Measurements from ENCODE around the gene TMCO4.

Gene TMCO4

GRCh38 chr1:19688041-19688842, 111.5 kb downstream of the TMCO4 start:
- DNase-seq (ENCODE audit: low read depth, low spot score): no peak

GRCh38 chr1:19687414-19687813, 112.3 kb downstream of the TMCO4 start:
- no peak for DNase-seq (ENCODE audit: low read depth, low spot score)

- DNase-seq (ENCODE audit: low read depth, low spot score): no peak
Measured at GRCh38 chr1:19685994-19686393, 113.7 kb downstream of the TMCO4 start.

GRCh38 chr1:19684677-19685076, 115.0 kb downstream of the TMCO4 start:
- DNase-seq (ENCODE audit: low read depth, low spot score): no peak

GRCh38 chr1:19683351-19683750, 116.4 kb downstream of the TMCO4 start:
- no peak for DNase-seq (ENCODE audit: low read depth, low spot score)

GRCh38 chr1:19682901-19683300, 116.8 kb downstream of the TMCO4 start:
- no peak for DNase-seq (ENCODE audit: low read depth, low spot score)

GRCh38 chr1:19682257-19682656, 117.5 kb downstream of the TMCO4 start:
- DNase-seq (ENCODE audit: low read depth, low spot score): no peak

- DNase-seq (ENCODE audit: low read depth, low spot score): no peak
Measured at GRCh38 chr1:19680644-19681043, 119.1 kb downstream of the TMCO4 start.

GRCh38 chr1:19679691-19680090, 120.0 kb downstream of the TMCO4 start:
- no peak for DNase-seq (ENCODE audit: low read depth, low spot score)

- no peak for DNase-seq (ENCODE audit: low read depth, low spot score)
Measured at GRCh38 chr1:19678931-19679453, 120.7 kb downstream of the TMCO4 start.

GRCh38 chr1:19678493-19678892, 121.2 kb downstream of the TMCO4 start:
- no peak for DNase-seq (ENCODE audit: low read depth, low spot score)

- peak; percentile 74 for DNase-seq (ENCODE audit: low read depth, low spot score)
Measured at GRCh38 chr1:19676438-19676922, 123.2 kb downstream of the TMCO4 start.

- DNase-seq (ENCODE audit: low read depth, low spot score): no peak
Measured at GRCh38 chr1:19675797-19676196, 123.9 kb downstream of the TMCO4 start.

GRCh38 chr1:19672237-19672636, 127.5 kb downstream of the TMCO4 start:
- DNase-seq (ENCODE audit: low read depth, low spot score): no peak

GRCh38 chr1:19670787-19671186, 128.9 kb downstream of the TMCO4 start:
- DNase-seq (ENCODE audit: low read depth, low spot score): no peak

GRCh38 chr1:19668888-19669287, 130.8 kb downstream of the TMCO4 start:
- no peak for DNase-seq (ENCODE audit: low read depth, low spot score)

- DNase-seq (ENCODE audit: low read depth, low spot score): peak; percentile 53
Measured at GRCh38 chr1:19665496-19666465, 133.9 kb downstream of the TMCO4 start.

GRCh38 chr1:19665186-19665495, 134.6 kb downstream of the TMCO4 start:
- no peak for DNase-seq (ENCODE audit: low read depth, low spot score)

GRCh38 chr1:19664453-19665185, 135.1 kb downstream of the TMCO4 start, which contains the start of gene HTR6:
HTR6 (plus strand) TSS chr1:19664875; CDS start chr1:19665754, 879 bp downstream.
- DNase-seq (ENCODE audit: low read depth, low spot score): no peak

- no peak for DNase-seq (ENCODE audit: low read depth, low spot score)
Measured at GRCh38 chr1:19662313-19662712, 137.4 kb downstream of the TMCO4 start.

- DNase-seq (ENCODE audit: low read depth, low spot score): peak; percentile 21
Measured at GRCh38 chr1:19661721-19662228, 137.9 kb downstream of the TMCO4 start.
